ENCODE results near the gene ZFHX2.

Gene ZFHX2

GRCh38 chr14:23520899-23521533, 30.5 kb downstream of the ZFHX2 start:
- H3K27me3 ChIP-seq (ENCODE audit: insufficient read depth, low read length, poor library complexity) = no peaks in the 10 kb centered on the region
- H3K36me3 ChIP-seq (ENCODE audit: insufficient read depth, low read length) = no peaks in the 10 kb centered on the region
- H2AFZ ChIP-seq (ENCODE audit: low read depth, low read length) = no peak overlapping the region
- no peak for DNase-seq
- TF ChIP-seq, protein P1, sequence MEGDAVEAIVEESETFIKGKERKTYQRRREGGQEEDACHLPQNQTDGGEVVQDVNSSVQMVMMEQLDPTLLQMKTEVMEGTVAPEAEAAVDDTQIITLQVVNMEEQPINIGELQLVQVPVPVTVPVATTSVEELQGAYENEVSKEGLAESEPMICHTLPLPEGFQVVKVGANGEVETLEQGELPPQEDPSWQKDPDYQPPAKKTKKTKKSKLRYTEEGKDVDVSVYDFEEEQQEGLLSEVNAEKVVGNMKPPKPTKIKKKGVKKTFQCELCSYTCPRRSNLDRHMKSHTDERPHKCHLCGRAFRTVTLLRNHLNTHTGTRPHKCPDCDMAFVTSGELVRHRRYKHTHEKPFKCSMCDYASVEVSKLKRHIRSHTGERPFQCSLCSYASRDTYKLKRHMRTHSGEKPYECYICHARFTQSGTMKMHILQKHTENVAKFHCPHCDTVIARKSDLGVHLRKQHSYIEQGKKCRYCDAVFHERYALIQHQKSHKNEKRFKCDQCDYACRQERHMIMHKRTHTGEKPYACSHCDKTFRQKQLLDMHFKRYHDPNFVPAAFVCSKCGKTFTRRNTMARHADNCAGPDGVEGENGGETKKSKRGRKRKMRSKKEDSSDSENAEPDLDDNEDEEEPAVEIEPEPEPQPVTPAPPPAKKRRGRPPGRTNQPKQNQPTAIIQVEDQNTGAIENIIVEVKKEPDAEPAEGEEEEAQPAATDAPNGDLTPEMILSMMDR (IDR thresholded peaks at IDR 0.05; ENCODE audit: borderline replicate concordance, extremely low read depth, low read length, poor library complexity, severe bottlenecking) = no peak
- H3K4me1 ChIP-seq (ENCODE audit: insufficient read depth, low read length) = no peaks in the 10 kb centered on the region
- no peaks in the 10 kb centered on the region for H3K79me2 ChIP-seq (ENCODE audit: insufficient read depth, low read length)
- no peaks in the 10 kb centered on the region for H4K20me1 ChIP-seq (ENCODE audit: insufficient read depth, low read length)
- no peak overlapping the region for H3K4me3 ChIP-seq (ENCODE audit: low read depth in 1 of 2, low read length in 2 of 2)
- no peak for ATAC-seq (ENCODE audit: insufficient read depth, low read depth)
- H3K27ac ChIP-seq (ENCODE audit: low read length) = no peak overlapping the region
- no peaks in the 10 kb centered on the region for H3K9me3 ChIP-seq (ENCODE audit: insufficient read depth, low read length, severe bottlenecking)
- H3K4me2 ChIP-seq (ENCODE audit: insufficient read depth, low read length) = no peak overlapping the region
- no peak overlapping the region for H3K9ac ChIP-seq (ENCODE audit: low read depth, low read length)

- no peaks in the 10 kb centered on the region for H4K20me1 ChIP-seq (ENCODE audit: insufficient read depth, low read length)
- H3K36me3 ChIP-seq (ENCODE audit: insufficient read depth, low read length) = no peaks in the 10 kb centered on the region
- H2AFZ ChIP-seq (ENCODE audit: low read depth, low read length) = no peak overlapping the region
- ATAC-seq (ENCODE audit: insufficient read depth, low read depth) (no peak), DNase-seq (no peak)
- no peaks in the 10 kb centered on the region for H3K4me1 ChIP-seq (ENCODE audit: insufficient read depth, low read length)
- H3K79me2 ChIP-seq (ENCODE audit: insufficient read depth, low read length) = no peaks in the 10 kb centered on the region
- H3K4me3 ChIP-seq (ENCODE audit: low read depth in 1 of 2, low read length in 2 of 2) = no peak overlapping the region
- H3K9ac ChIP-seq (ENCODE audit: low read depth, low read length) = no peak overlapping the region
- no peak for TF ChIP-seq EZH2 (IDR thresholded peaks at IDR 0.05; ENCODE audit: borderline replicate concordance, low read depth, low read length, severe bottlenecking)
- TF ChIP-seq, protein P1 (IDR thresholded peaks at IDR 0.05; ENCODE audit: borderline replicate concordance, extremely low read depth, low read length, poor library complexity, severe bottlenecking) = no peak
- H3K4me2 ChIP-seq (ENCODE audit: insufficient read depth, low read length) = no peak overlapping the region
- no peaks in the 10 kb centered on the region for H3K27me3 ChIP-seq (ENCODE audit: insufficient read depth, low read length, poor library complexity)
- no peak overlapping the region for H3K27ac ChIP-seq (ENCODE audit: low read length)
- no peaks in the 10 kb centered on the region for H3K9me3 ChIP-seq (ENCODE audit: insufficient read depth, low read length, severe bottlenecking)
Observed at GRCh38 chr14:23518709-23519108, 32.9 kb downstream of the ZFHX2 start.

DNA sequence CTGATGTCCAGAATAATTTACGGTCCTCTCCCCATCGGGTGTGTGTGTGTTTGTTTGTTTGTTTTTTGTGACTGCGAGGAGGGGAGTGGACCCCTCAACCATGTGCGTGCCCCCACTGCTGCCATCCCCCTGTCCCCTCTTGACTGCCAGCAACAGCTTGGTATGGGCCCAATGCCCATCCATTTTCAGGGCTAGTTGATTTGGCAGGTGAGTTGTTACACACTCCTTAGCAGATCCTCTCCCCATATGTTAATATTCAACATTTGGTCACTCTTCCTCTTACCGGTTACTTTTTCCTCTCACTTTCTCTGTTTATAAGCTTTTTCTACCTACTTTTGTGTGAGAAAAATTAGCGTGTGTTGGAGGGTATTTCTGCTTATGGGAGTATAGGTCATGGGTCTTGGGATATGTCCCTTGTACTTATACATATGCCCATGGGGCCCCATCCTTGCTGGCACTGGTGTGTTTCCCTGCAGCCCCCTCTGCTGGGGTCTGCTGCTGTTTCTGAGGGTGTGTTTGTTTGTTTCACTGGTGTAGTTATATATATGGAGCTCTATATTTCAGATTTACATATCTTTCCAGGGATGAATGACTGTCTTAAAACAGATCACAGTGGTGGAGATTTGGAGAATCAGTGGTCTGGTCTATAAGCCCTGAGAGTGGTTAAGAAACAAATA, 33.8 kb downstream of the ZFHX2 start:
- Histone ChIP-seq H3K9ac (ENCODE audit: low read depth, low read length) (no peak overlapping the region), H3K4me1 (ENCODE audit: insufficient read depth, low read length) (peaks cover 6% of the 10 kb centered on the region), H3K4me2 (ENCODE audit: insufficient read depth, low read length) (no peak overlapping the region), H3K9me3 (ENCODE audit: insufficient read depth, low read length, severe bottlenecking) (no peaks in the 10 kb centered on the region), H2AFZ (ENCODE audit: low read depth, low read length) (no peak overlapping the region), H3K27me3 (ENCODE audit: insufficient read depth, low read length, poor library complexity) (no peaks in the 10 kb centered on the region), H3K36me3 (ENCODE audit: insufficient read depth, low read length) (no peaks in the 10 kb centered on the region), H4K20me1 (ENCODE audit: insufficient read depth, low read length) (no peaks in the 10 kb centered on the region), H3K79me2 (ENCODE audit: insufficient read depth, low read length) (no peaks in the 10 kb centered on the region), H3K27ac (ENCODE audit: low read length) (no peak overlapping the region), H3K4me3 (ENCODE audit: low read depth in 1 of 2, low read length in 2 of 2) (no peak overlapping the region)
- DNase-seq (no peak), ATAC-seq (ENCODE audit: insufficient read depth, low read depth) (no peak)
- no peak for TF ChIP-seq EZH2 (IDR thresholded peaks at IDR 0.05; ENCODE audit: borderline replicate concordance, low read depth, low read length, severe bottlenecking)
- TF ChIP-seq, protein P1 (IDR thresholded peaks at IDR 0.05; ENCODE audit: borderline replicate concordance, extremely low read depth, low read length, poor library complexity, severe bottlenecking) = peak; percentile 7
